Tibial artery (tissue), 4 donors: ENCODE results near the gene LETMD1.
A peak's percentile ranks its signal among the peaks of the same experiment; 100 is the strongest.

Source experiments
- DNase-seq, 2 donors: peaks; one replicate each; pipeline ENCODE4 v3.0.0-alpha.2; 2019
- H3K27ac ChIP-seq, 2 donors: fragments of 200-600 bp; sonication (generic) in 1 of 2; 1 replicate in 1 of 2; 2 replicates in 1 of 2; pipeline ENCODE4 v1.5.1; 2018 to 2019; ENCODE audit warnings: mild to moderate bottlenecking in 1 of 2
- H3K27me3 ChIP-seq, 2 donors: fragments of 200-600 bp; sonication (generic) in 1 of 2; one replicate each; pipeline versions ENCODE4 v1.5.1 to v1.6.0; 2016 to 2019
- H3K36me3 ChIP-seq, 3 donors: fragments of 200-600 bp; sonication (generic) in 2 of 3; one replicate each; pipeline ENCODE4 v1.5.1; 2016 to 2019; ENCODE audit warnings: mild to moderate bottlenecking in 2 of 3
- H3K4me1 ChIP-seq, 4 donors: fragments of 200-600 bp; sonication (generic) in 2 of 4; 1 replicate in 3 of 4; 2 replicates in 1 of 4; pipeline ENCODE4 v1.5.1; 2016 to 2019
- H3K4me3 ChIP-seq, 2 donors: fragments of 200-600 bp; sonication (generic) in 1 of 2; 1 replicate in 1 of 2; 2 replicates in 1 of 2; pipeline ENCODE4 v1.5.1; 2018 to 2019; ENCODE audit warnings: mild to moderate bottlenecking in 2 of 2
- H3K9me3 ChIP-seq, 3 donors: fragments of 200-600 bp; sonication (generic) in 1 of 3; one replicate each; pipeline ENCODE4 v1.5.1; 2016 to 2019
- CTCF ChIP-seq, 2 experiments: fragments of 200-600 bp in 1 of 2; fragments of 450-650 bp in 1 of 2; IDR thresholded peaks; one replicate each; pipeline ENCODE4 v1.5.1; 2017 to 2019; ENCODE audit warnings: antibody characterized with exemption in 2 of 2, mild to moderate bottlenecking in 1 of 2, moderate library complexity in 1 of 2
- intact Hi-C: fragments of 100-400 bp; cut with DNase I; formaldehyde crosslinking; loops from one replicate; pipeline ENCODE4 v1.15.0; 2023; ENCODE audit warnings: low total_unique reads

Gene LETMD1

GRCh38 chr12:51027342-51027835 is 20.7 kb upstream of the LETMD1 start:
- TF ChIP-seq CTCF (IDR thresholded peaks at IDR 0.05): no peak
- no peaks in the 10 kb centered on the region for H3K9me3 ChIP-seq
- no peaks in the 10 kb centered on the region for H3K27me3 ChIP-seq
- H3K36me3 ChIP-seq: no peaks in the 10 kb centered on the region
- no peak overlapping the region for H3K4me3 ChIP-seq
- intact Hi-C loops: no loop called here
- H3K27ac ChIP-seq: no peak overlapping the region
- peaks cover 0 to 28% (median 16%) of the 10 kb centered on the region in 4 donors for H3K4me1 ChIP-seq
- DNase-seq: no peak

- Histone ChIP-seq H3K27ac (no peak overlapping the region), H3K9me3 (no peaks in the 10 kb centered on the region), H3K27me3 (no peaks in the 10 kb centered on the region), H3K4me3 (no peak overlapping the region), H3K36me3 (no peaks in the 10 kb centered on the region), H3K4me1 (peaks cover 0 to 20% (median 10%) of the 10 kb centered on the region in 4 donors)
- peak in 1 of 2 experiments; percentile 16 for TF ChIP-seq CTCF (IDR thresholded peaks at IDR 0.05)
- DNase-seq: peak in 1 of 2 donors; percentile 29
- intact Hi-C loops: no loop called here
These were observed 19.9 kb upstream of the LETMD1 start for GRCh38 chr12:51028126-51028812.

DNA sequence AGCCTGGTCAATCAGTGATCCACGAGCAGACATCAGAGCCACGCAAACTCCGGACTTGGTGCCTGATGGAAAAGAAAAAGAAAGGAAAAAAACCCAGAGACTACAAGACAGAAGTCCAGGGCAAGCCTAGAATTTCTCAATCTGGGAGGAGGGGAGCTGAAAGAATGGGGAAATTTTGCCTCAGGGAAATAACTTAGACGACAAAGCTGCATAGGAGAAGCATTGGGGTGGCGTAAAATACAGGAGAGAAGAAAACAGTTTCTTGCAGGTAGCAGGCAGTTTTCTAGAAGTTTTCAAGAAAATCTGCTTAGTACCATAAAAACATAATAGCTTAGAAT is 19.3 kb upstream of the LETMD1 start:
- no peaks in the 10 kb centered on the region for H3K27me3 ChIP-seq
- H3K4me1 ChIP-seq: peaks cover 0 to 15% (median 6%) of the 10 kb centered on the region in 4 donors
- H3K36me3 ChIP-seq: no peaks in the 10 kb centered on the region
- H3K27ac ChIP-seq: no peak overlapping the region
- intact Hi-C loops: no loop called here
- DNase-seq: no peak
- H3K4me3 ChIP-seq: no peak overlapping the region
- TF ChIP-seq CTCF (IDR thresholded peaks at IDR 0.05): no peak
- H3K9me3 ChIP-seq: no peaks in the 10 kb centered on the region

DNA sequence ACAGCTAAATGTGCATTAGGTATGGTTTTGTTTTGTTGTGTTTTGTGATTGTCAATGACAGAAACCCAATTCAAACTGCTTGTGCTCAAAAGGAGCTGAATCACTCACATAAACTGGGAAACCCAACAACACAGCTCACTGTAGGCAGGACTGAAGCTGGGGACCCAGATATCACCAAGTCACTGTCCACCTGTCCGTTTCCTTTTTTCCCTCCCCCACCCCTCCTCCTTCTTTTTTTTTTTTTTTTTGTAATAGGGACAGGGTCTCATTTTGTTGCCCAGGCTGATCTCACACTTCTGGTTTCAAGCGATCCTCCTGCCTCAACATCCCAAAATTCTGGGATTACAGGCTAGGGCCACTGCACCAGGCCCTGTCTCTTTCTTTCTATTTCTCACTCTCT is 15.1 kb upstream of the LETMD1 start:
- Histone ChIP-seq H3K27me3 (no peaks in the 10 kb centered on the region), H3K36me3 (no peaks in the 10 kb centered on the region), H3K4me1 (no peaks in the 10 kb centered on the region), H3K9me3 (no peaks in the 10 kb centered on the region), H3K4me3 (no peak overlapping the region), H3K27ac (no peak overlapping the region)
- intact Hi-C loops: no loop called here
- TF ChIP-seq CTCF (IDR thresholded peaks at IDR 0.05): no peak
- DNase-seq: no peak

DNA sequence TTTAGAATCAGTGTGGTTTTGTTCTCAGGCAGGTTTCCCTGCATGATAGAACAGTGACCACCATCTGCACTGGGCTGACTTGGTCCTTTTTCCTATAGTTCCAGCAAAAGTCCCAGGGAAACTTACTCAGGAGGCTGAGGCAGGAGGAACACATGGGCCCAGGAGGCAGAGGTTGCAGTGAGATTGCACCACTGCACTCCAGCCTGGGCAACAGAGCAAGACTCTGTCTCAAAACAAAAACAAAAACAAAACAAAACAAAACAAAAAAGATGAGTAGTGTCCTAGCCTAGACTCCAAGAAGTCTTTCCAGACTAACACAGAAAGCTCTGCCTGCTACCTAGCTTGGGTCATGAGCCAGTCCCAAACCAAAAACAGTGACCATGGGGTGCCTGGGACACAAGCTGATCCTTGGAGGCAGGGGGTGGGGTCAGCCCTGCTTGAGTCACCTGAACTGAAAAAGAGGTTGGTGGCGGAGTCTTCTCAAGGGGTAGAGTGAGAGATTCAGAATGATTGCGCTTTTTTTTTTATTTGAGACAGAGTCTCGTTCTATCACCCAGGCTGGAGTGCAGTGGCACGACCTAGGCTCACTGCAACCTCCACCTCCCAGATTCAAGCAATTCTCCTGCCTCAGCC is 14.6 kb upstream of the LETMD1 start:
- Histone ChIP-seq H3K4me1 (no peaks in the 10 kb centered on the region), H3K27ac (no peak overlapping the region), H3K36me3 (no peaks in the 10 kb centered on the region), H3K4me3 (no peak overlapping the region), H3K27me3 (no peaks in the 10 kb centered on the region), H3K9me3 (no peaks in the 10 kb centered on the region)
- TF ChIP-seq CTCF (IDR thresholded peaks at IDR 0.05): no peak
- no peak for DNase-seq
- intact Hi-C loops: no loop called here
